Middle frontal gyrus (tissue), 1 donor: ENCODE results near the gene ZNF827.
"Not testable (repeated sequence)": the region's sequence is repeated elsewhere in the genome, so short reads cannot be mapped to it uniquely, and the experiment has no call there.

Experiments
- DNase-seq: peaks from one replicate; pipeline ENCODE4 v3.0.0-alpha.2; 2015; ENCODE audit warnings: low spot score; ENCODE audit errors: extremely low spot score

The ZNF827 gene

DNA sequence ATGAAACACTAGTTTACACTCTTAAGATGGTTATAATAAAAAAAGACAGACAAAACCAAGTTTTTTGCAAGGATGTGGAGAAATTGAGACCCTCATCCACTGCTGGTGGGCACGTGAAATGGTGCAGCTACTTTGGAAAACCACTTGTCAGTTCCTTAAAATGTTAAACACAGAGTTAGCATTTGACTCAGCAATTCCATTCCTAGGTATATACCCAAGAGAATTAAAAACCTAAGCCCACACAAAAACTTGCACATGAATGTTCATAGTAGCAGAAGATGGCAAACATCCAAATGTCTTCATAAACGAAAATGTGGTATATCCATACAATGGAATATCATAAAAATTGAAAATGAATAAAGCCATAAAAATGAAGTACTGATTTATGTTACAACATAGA is 75.4 kb downstream of the ZNF827 start:
- DNase-seq: no peak

DNA sequence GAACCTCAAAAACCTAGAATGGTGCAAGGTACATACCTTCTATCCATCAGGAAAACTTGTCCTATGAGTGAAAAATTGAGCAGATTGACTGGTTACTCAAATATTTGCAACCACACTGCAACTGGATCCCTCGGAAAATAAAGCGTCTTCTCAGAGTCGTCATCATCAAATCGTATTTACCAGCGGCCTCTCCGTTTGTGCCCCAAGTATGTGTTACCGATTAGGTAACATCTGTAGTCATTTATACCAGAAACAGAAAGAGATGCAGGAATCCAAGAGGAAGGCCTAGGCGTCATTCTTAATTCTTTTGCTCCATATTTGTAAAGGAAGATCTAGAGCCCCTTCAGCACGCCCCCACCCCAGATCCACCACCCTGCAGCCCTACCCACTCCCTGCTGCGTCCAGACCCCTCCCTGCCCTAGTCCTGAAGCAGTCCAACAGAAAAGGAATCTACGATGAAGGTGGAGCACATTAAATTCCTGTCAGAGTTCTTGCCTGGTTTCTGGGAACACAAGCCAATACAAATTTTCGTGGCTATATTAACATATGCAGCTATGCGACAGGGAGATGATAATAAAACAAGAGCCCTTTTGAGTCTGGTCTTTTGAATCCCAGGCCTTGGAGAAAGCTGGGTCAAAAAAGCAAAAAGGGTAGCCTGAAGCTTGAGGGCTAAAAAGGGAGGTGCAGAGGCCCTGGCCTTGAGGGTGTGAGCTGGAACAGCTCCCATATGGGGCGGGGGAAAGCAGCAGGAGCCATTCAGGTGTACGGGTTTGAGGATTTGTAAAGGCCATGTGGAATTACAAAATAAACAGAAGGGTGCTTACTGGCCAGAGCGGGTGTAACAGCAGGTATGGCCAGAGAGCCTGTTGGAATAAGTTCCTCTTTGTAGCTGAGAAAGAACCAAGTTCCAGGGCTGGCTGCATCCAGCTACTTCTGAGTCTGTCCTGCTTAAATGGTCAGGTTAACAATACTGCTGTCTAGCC is 77.0 kb downstream of the ZNF827 start:
- DNase-seq: no peak

DNA sequence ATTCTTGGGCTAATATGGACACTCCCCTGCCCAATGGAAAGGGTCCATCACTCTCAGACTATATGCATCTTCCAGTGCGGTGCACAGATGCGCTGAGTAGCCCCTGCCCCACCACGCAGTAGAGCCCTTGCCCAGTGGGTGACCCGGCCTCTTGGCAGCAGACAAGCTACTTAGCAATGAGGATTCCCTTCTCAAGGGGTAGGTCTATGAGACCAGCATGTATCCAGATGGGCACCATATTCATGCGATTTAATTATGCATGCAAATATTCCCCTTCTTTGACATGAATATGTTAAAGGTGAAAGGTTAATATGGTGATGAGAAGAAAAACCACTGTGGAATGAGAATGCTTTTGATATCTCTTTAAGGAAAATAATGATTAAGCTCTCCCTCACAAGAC is 77.7 kb downstream of the ZNF827 start:
- no peak for DNase-seq

DNA sequence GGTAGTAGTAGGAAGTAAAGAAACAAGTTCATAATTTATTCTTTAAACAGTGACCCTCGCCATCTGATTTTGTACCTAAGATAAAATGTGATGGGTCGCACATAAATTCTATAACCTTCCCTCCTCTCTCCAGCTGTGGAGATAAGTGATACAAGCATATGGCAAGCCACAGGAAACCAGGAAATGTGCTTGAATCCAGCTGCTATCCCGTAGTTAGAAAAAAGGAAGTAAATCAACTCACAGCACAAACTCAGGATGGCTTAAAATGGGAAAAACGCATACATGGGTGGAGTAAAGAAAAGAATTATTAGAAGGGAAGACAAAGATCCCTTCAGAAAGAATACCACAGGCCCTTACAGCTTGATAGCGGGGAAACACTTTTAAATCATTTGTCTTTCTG is 78.2 kb downstream of the ZNF827 start:
- no peak for DNase-seq

DNA sequence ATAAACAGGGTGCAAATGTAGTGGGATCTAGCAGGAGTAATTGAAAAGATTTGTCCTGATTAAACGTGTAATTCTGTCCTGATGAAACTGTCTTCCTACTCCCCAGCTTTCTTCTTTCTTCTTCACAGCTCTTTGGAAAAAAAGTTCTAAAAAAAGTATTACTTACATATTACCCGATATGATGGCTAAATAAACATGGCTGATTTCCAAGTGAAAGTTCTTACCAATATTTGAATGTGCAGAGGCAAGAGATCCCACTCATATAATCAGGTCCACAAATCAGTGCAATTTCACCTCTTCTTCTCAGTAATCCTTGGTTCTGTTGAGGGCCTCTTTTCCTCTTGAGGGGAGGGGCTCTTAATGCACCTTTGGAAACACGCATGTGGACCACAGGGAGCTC is 78.7 kb downstream of the ZNF827 start:
- no peak for DNase-seq

DNA sequence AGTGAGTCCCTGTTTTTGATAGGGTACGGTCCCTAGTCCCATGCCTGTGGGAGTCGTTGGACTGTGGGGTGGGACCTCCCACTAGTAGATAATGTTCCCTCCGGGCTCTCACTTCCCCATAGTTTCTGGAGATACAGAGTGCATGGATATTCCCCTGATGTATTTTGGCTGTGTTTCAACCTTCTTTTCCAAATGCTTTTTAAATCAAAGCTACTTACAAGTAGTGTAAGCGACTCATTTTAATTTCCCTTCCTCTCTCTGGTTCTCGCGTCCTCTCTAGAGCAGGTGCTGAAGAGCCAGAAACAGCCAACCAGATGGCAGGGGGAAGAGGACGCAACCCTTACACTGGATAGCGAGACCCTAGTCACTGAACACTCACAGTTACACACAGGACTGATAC is 79.2 kb downstream of the ZNF827 start:
- no peak for DNase-seq

DNA sequence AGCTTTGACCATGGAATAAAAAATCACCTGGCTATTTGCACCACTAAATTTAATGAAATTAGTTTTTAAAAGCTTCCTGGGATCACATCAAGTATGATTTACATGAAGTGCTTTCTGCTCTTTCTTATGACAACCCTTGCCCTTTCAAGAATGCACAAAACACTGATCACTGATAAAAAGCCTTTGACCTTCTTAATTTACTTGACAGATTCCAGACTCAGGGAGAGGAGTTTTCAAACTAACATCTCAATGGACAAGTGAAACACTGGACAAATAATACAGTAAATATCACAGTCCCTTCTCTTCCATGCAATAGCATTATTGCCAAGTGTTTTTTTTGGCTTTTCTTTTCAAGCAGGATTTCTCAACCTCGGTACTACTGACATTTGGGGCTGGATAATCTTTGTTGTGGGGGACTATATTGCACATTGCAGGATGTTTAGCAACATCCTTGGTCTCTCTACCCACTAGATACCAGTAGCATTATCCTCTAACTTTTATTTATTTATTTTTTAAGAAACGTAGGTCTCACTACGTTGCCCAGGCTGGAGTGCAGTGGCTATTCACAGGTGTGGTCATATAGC is 86.3 kb downstream of the ZNF827 start:
- DNase-seq: no peak

DNA sequence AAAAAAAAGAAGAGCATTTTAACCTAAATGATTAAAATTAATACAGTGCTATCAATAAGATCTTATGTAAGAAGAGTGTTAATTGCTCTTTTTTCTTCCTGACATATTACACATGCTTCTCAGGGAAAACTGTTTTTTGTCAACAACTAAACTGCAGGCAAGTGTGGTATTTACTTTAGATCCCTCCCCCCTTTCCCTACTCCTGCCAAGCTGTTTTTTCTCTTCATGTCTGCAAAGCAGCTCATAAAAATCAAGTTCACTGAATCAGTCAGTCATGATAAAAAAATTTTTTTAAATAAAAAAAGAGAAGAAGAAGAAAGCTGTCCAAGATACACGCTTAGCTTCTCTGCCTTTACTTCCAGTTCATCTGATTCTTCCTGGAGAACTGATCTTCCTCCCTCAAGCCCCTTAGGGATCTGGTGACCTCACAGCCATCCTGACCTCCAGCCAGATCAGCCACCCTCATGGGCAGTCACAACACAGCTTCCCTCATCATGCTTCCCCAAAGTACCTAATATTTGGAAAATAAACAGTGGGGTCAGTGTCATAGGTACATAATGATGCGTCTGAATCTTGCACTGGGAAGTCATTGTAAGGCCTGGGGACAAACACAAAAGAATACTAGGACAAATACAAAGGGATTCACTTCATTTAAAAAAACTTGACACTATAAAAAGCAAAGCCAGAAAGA is 87.0 kb downstream of the ZNF827 start:
- no peak for DNase-seq

DNA sequence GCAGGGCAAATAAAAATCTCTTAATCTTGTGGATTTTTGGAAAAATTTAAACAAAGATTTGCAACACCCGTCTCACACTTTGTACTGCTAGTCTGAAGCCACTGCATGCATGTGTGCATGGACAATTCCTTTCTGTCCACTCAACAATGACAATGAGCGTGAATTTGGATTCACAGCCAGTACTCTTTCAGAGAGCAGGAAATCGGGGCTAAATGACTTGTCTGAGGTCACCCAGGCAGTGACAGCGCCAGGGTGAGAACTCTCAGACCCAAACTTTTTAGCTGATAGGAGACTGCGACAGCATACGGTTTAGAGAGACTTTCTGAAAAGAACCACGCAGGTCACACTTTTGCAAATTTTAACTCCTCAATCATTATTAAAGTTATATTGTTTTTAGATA is 90.9 kb downstream of the ZNF827 start:
- DNase-seq: no peak

DNA sequence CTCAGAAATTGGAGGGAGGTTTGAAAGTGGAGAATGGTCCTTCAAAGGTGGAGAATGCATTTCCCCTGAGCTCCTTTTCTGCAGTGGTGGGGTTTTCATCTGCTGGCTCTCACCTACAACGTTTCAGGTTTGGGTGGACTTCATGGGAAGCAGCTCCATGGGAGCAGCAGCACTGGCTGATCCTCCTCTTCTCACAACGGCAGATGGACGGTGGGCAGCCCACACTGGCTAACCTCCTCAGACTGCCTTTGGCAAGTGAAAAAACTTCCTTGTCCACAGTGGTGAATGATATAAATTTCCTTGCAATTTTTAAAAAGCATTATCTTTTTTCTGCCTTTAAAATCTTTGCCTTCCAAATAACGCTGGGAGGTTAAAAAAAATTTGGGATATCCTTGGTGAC is 93.5 kb downstream of the ZNF827 start:
- peak; percentile 24 for DNase-seq

DNA sequence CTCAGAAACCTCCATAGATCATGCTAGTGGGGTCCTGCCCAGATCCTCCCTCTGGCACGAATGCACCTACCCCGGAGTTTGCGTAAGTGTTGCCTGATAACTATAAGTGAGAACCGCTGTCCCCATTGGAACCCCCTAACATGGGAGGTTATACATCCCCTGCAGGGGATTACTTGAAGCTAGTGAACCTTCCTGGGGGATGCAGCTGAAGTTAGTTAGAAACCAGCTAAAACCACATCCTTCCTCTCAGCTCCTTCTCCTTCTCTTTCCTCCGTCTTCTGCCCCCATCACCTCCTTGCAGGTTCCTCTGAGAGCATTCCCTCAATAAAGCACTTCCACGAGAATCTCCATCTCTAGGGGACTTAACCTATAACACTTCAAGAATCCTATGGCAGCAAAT is 95.0 kb downstream of the ZNF827 start:
- DNase-seq: no peak

DNA sequence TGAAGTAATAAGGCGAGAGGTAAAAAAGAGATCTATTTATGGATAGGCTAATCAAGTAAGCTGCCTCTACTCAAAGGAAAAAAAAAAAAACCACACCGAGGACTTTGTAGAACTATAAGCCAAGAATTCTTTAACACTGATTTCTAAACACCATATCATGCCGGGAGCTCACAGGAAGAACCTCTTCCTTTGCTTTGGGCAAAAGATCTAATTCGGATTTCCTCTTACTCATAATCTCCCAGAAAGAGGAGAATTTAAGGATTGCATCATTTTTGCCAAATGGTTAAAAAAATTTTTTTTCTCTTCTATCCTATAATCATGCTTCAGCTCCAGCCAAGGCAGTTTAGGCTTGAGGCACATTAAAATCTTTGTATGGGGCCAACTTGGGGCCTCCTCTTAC is 95.5 kb downstream of the ZNF827 start:
- DNase-seq: no peak

DNA sequence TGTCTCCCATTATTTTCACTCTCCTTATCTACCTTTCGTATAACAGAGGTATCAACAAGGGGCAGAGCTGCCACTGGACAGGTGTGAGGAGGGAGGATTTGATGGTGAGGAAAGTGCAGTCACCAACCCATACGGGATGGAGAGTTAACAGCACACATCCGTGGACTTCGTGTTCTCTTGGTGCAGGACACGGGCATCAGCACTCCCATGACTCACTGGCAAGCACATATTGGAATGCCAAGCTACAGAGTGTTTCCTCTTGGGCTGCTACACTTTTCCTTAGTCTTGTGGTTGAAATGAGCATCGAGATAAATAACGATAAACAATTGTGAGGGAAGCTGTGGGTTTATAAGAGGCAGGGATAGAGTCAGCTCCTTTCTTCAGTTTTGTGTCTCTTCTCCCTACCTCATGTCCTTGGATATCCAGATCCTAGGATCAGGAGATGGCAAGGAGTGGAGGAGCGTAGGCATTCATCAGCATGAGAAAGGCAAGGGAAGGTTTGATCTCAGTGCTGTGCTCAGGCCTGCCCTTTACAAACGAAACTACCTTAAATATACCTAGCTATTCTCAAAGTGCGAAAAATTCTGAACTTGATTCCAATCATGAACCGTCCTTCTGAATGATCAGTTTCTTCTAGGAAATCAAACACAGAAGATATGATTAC is 96.3 kb downstream of the ZNF827 start:
- no peak for DNase-seq

DNA sequence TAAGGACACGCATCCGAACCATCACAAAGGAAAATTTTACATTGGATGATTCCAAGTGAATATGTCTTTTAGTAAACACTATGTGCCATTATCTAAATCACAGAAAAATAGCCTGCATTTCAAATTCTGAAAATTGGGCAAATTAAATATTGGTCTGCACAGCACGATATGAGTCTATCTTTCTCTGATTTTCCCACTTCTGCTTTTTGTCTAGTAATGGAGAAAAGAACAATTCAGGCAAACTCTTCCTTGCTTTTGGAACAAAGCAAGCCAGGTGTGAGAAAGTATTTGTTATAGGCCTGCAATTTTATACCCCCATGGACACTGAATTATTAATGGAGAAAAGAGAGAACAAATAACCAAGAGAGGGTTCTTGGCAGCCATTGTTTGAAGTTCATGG is 97.8 kb downstream of the ZNF827 start:
- no peak for DNase-seq

DNA sequence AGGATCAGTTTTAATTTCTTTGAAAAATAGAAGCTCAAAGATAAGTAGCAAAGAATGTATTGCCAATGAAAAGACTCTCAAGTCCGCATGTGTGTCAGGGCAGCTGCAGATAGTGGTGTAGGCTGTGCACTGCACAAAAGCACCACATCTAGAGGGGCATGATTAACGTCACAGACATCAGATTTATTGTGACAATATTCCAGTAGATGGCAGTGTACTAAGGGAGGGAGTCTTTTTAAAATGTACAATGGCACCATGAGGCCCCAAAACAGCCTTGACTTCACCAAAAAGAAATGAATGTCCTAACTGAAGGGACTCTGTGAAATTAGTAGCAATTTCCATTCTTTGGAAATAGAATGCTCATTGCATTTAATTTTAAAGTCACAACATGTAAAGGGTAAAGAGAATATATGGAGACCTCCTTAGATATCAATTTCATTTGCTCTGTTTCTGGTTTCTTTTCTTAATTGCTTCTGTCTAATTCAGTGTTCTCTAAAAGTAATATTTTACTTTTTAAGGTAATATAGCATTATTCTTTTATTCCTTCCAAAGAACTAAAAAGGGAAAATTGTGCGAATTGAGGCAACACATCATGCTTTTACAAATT is 98.4 kb downstream of the ZNF827 start:
- DNase-seq: no peak

DNA sequence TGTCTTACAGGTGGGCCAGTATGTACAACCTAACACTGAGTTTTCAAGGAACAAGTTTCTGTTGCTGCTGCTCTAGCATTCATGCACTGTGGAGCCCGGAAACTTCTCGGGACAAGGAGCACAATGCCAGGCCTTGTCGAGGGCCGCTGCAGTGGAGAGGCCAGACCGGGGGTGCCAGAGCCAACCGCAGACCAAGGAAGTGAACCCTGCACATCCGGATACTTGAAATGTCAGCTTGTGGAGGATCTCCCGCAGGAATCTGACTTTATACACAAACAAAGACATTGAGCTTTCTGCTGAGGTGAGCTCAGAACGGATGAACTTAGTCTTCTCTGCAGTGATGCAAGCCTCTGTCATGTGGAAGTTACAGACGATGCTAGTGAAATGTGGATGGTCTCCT is 99.5 kb downstream of the ZNF827 start:
- DNase-seq: no peak

DNA sequence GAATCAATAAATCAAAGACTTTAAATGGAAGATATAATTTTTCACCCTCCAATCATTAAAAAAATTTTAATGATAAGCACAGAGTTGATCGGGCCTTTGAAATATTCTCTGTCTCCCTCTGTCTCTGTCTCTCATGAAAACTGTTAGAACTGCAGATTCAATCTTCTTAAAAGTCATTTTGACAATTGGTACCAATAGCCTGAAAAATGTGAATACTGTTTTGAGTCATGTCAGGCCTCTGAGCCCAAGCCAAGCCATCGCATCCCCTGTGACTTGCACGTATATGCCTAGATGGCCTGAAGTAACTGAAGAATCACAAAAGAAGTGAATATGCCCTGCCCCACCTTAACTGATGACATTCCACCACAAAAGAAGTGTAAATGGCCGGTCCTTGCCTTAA is 106.2 kb downstream of the ZNF827 start:
- not testable (repeated sequence) for DNase-seq

DNA sequence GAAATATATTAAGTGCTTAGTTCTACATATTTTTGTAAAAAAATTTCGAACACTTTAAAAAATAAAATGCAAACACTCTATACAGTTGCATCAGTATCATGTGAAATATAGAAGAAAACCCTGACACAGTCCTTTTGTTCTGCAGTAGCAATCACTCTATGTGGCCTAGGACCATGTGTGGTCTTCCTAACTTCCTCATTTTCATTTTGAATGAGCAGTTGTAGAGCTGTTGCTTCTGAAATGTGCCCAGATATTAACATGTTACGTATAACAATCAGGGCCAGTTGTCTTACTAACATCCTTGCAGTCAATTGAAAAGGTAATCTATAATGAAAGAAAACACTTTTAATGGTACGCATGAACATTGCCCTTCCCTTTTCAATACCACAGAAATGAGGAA is 107.9 kb downstream of the ZNF827 start:
- no peak for DNase-seq

DNA sequence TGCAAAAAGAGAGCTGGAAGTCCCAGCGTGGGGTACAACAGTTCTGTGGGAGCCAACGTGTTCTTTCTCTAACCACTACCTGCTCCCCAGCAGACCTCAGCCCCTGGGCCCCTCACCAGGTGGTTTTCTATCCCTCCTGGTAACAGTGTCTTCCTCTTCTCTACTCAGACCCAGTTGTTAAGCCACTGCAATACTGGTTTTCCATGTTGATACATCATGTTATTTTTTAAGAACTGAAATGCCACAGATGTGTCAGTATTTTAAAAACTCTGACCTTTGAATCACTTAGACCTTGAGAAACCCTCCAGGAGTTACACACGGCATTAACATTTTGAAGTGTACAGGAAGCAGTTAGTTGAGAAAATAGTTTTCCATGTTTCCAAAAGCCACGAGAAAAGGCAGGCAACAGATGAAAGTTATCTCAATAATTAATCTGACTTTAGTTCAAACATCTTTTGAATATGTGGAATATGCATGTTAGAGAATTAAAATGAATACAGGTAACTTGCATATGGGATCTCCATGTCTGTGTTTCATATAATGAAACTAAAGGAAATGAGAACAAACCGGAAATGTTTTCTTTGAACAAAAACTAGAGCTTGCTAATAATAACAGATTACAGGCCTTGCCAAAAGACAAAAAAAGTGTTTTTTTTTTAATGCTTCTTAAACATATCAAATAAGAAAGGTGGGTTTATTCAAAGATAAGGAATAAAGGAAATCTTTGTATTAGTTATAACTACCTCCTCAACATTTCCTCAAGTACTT is 108.8 kb downstream of the ZNF827 start:
- DNase-seq: no peak

DNA sequence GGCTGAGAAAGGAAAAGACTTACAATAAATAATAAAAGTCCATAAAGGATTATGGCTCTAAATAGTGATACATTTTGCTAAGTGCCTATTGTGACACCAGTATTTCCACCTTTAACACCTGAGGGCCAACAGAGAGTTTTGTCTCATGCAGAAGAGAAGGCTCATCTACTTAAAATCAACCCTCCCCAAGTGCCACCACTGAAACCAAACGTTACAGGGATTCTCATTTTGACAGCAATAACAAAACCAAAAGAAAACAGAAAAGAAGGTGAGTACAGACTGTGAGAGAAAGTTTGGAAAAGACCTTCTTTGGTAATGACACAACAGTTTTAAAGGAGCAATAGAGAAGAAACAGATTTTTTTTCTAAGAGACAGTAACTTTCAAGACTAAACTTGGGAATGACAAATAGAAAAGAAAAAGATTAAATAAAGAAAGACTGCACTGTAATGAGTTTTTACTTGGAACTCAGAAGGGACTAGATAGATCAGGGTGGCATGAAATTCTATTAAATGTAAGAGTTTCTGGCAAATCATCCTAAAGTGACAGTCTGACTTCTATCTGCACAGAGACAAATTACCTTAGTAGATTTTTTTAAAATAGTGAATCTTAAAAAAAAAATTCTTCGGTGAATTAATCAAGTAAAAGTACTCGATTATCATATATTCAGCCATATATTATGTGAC is 109.7 kb downstream of the ZNF827 start:
- DNase-seq: no peak
